Activated CD4-positive, alpha-beta memory T cell treated with anti-CD3 and anti-CD28 coated beads, Interleukin-2, amount 10 ng/mL, durations not matched to agents 7 days and 5 days (primary cell): Measurements from ENCODE around the gene ZCCHC3. TPM values are rescaled to one million over a fixed set of nuclear protein-coding genes. Genes with fewer than 3 reads are reported as not detected.

ENCODE experiments used
- CTCF ChIA-PET: fragments of 350-600 bp; sonication (Branson Sonifier 250); formaldehyde crosslinking; loops from one replicate; lab custom pipeline; 2021; ENCODE audit warnings: antibody characterized with exemption, inconsistent platforms; lab: Charles Lee
- POLR2A ChIA-PET: fragments of 350-600 bp; sonication (Branson Sonifier 250); formaldehyde crosslinking; loops from one replicate; lab custom pipeline; 2021; ENCODE audit warnings: antibody characterized with exemption; lab: Charles Lee
- DNase-seq: peaks from one replicate; pipeline ENCODE4 v3.0.0-alpha.2; 2020
- H3K27ac Mint-ChIP-seq: one replicate; pipeline ENCODE4 v1.8.0; 2021; ENCODE audit warnings: mild to moderate bottlenecking, mixed read lengths
- H3K27me3 Mint-ChIP-seq: one replicate; pipeline ENCODE4 v1.8.0; 2021; ENCODE audit warnings: mixed read lengths
- H3K36me3 Mint-ChIP-seq: one replicate; pipeline ENCODE4 v1.8.0; 2021; ENCODE audit warnings: low read depth, mixed read lengths
- H3K4me1 Mint-ChIP-seq: one replicate; pipeline ENCODE4 v1.8.0; 2021; ENCODE audit warnings: mixed read lengths
- H3K4me3 Mint-ChIP-seq: one replicate; pipeline ENCODE4 v1.8.0; 2021; ENCODE audit warnings: mild to moderate bottlenecking, mixed read lengths
- H3K9me3 Mint-ChIP-seq: one replicate; pipeline ENCODE4 v1.8.0; 2021; ENCODE audit warnings: mixed read lengths
- total RNA-seq, 2 experiments: library from RNA; stranded (reverse); gene quantifications; one replicate each; pipeline ENCODE4 v1.2.3, GENCODE V29; 2021

ZCCHC3 gene
- total RNA-seq, 2 experiments from 2014 or later: 23.5 to 23.9 TPM

DNA sequence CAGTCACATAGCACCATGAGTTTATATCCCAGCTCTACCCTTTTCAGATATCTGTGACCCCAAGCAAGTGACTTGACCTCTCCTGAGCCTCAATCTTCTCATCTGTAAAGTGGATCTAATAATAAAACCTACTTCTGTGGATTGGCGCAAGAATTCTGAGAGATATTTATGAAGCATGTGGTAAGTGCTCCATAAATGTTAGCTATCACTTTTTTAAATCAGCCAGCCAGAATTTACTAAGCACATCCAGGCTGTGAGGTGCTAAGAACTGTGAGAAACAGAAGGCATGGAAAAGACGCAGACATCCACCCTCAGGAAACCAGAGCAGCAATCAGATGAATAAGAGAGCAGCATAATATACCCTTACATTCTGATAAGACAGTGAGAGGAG lies 7.7 kb upstream of the ZCCHC3 start:
- ChIA-PET POLR2A (interaction anchor here (0.8 to 1.2 kb wide), 3 partner anchors 8 to 37 kb away, joined by 3 to 4 read pairs (median 3); no protein-coding TSS in a partner anchor), CTCF (interaction anchor here (0.9 to 1.0 kb wide), 2 partner anchors 8 to 35 kb away, joined by 3 to 4 read pairs; no protein-coding TSS in a partner anchor)
- no peak overlapping the region for H3K27ac Mint-ChIP-seq
- H3K36me3 Mint-ChIP-seq: peaks cover 3% of the 10 kb centered on the region
- no peak for DNase-seq
- H3K4me3 Mint-ChIP-seq: no peak overlapping the region
- no peaks in the 10 kb centered on the region for H3K27me3 Mint-ChIP-seq
- H3K9me3 Mint-ChIP-seq: no peaks in the 10 kb centered on the region
- H3K4me1 Mint-ChIP-seq: peaks cover 18% of the 10 kb centered on the region

DNA sequence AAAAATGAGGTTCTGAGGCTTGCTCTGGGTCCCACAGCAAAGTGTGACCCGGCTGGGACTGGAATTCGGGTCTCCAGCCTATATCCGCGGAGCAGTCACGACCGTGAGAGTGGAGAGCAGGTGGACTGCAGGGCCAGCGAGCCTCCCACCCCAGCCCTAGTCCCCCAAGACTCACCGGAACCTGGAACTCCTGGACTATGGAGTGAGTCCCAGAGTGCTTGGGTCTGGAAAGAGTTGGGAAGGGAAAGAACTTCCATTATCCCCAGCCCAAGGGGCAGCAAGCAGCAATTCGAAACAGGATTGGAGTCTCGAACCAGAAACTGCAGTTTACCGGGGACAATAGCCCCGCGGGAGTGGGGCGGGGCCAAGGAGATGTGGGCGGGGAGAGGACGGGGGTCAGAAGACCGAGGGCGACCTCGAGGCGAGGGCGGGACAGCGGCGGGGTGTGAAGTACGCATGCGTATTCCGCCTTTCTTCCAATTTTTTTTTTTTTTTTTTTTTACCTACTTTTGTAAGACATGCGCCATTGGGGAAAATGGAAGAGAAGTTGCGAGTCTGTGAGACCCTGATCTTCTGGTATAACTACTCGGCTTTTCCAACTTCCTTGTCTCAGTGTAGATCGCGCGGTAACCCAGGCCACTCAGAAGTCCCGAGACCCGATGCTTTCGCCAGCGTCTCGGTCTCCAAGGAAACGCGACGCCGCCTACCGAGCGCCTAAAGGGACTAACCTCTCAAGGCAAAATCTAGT lies 7.1 kb upstream of the ZCCHC3 start, which contains the start of gene C20orf96:
Gene C20orf96, minus strand, starts transcription at position 667 of the 748 bp plus-strand sequence. Its CDS starts 140 bp downstream, at position 527.
- DNase-seq: peak; percentile 90
- Mint-ChIP-seq H3K27me3 (no peaks in the 10 kb centered on the region), H3K36me3 (peaks cover 3% of the 10 kb centered on the region), H3K27ac (no peak within 1 kb of the TSS), H3K4me1 (peaks cover 23% of the 10 kb centered on the region), H3K9me3 (no peaks in the 10 kb centered on the region), H3K4me3 (no peak within 1 kb of the TSS)
- ChIA-PET POLR2A (interaction anchor here (0.8 to 1.2 kb wide), 3 partner anchors 8 to 36 kb away, joined by 3 to 4 read pairs (median 3); no protein-coding TSS in a partner anchor), CTCF (interaction anchor here (0.9 to 1.0 kb wide), 2 partner anchors 8 to 34 kb away, joined by 3 to 4 read pairs; no protein-coding TSS in a partner anchor)

DNA sequence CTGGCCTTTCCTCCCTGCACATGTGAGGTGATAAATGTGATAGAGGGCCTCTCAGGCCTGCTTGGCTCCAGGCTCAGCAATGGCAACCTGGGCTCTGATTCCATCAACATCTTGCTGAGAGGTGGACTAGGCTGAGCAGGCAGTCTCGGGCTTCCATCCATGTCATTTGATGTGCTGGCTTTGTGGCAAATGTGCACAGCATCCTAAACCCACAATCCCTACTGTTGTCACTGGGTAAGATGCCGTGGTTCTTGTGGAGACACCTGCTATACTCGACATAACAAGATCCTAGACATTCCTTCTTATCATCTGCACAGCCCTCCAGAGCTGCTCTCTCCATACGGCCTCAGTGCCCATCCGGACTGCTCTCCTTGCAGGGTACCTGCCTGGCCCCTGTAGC lies 2.8 kb upstream of the ZCCHC3 start:
- H3K27ac Mint-ChIP-seq: no peak overlapping the region
- peaks cover 19% of the 10 kb centered on the region for H3K36me3 Mint-ChIP-seq
- no peak for DNase-seq
- POLR2A ChIA-PET: no interaction called here
- no peaks in the 10 kb centered on the region for H3K9me3 Mint-ChIP-seq
- no peak overlapping the region for H3K4me3 Mint-ChIP-seq
- H3K27me3 Mint-ChIP-seq: no peaks in the 10 kb centered on the region
- CTCF ChIA-PET: interaction anchor here (1.2 kb wide), 1 partner anchor 10 kb away, joined by 3 read pairs; no protein-coding TSS in a partner anchor
- H3K4me1 Mint-ChIP-seq: peaks cover 32% of the 10 kb centered on the region

DNA sequence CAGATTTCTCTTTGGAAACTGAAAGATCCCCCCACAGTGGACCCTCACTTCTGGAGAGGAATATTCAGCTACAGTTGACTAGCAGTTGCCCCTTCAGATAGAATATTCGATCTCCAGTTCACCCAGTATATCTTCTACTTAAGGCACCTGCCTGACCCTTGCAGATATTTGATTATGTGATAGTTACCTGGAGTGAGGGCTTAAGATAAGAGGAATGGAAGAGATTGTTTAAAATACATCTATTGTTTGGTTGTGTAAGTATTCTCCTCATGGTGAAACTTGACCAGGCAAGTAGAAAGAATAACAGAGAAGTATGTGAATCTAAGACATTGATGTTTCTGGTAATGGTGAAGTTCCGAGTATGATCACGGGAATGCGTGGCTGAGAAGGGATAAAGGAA lies 1.6 kb upstream of the ZCCHC3 start:
- peak overlapping the region; percentile 71 for H3K27ac Mint-ChIP-seq
- POLR2A ChIA-PET: interaction anchor here (8.1 kb wide), 1 partner anchor 28 kb away, joined by 95 read pairs; the partner anchor contains the start of gene SOX12
- peak overlapping the region; percentile 66 for H3K4me3 Mint-ChIP-seq
- peaks cover 30% of the 10 kb centered on the region for H3K36me3 Mint-ChIP-seq
- H3K4me1 Mint-ChIP-seq: peaks cover 39% of the 10 kb centered on the region
- no peaks in the 10 kb centered on the region for H3K9me3 Mint-ChIP-seq
- no peak for DNase-seq
- H3K27me3 Mint-ChIP-seq: no peaks in the 10 kb centered on the region
- CTCF ChIA-PET: interaction anchor here (1.7 kb wide), 1 partner anchor 29 kb away, joined by 5 read pairs; the partner anchor contains the start of gene SOX12

DNA sequence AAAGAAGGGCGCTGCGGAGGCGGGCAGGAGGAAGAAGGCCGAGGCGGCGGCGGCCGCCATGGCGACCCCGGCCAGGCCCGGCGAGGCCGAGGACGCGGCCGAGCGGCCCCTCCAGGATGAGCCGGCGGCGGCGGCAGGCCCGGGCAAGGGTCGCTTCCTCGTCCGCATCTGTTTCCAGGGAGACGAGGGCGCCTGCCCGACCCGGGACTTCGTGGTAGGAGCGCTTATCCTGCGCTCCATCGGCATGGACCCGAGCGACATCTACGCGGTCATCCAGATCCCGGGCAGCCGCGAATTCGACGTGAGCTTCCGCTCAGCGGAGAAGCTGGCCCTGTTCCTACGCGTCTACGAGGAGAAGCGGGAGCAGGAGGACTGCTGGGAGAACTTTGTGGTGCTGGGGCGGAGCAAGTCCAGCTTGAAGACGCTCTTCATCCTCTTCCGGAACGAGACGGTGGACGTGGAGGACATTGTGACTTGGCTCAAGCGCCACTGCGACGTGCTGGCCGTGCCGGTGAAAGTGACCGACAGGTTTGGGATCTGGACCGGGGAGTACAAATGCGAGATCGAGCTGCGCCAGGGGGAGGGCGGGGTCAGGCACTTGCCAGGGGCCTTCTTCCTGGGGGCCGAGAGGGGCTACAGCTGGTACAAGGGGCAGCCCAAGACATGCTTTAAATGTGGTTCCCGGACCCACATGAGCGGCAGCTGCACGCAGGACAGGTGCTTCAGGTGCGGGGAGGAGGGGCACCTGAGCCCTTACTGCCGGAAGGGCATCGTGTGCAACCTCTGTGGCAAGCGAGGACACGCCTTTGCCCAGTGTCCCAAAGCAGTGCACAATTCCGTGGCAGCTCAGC lies 780 bp downstream of the ZCCHC3 start:
- POLR2A ChIA-PET: interaction anchor here (0.6 to 8.1 kb wide), 13 partner anchors 8 to 1030 kb away, joined by 3 to 95 read pairs (median 4); partner anchors contain the start of gene SOX12
- peak overlapping the region; percentile 96 for H3K4me3 Mint-ChIP-seq
- peak overlapping the region; percentile 95 for H3K27ac Mint-ChIP-seq
- DNase-seq: peak; percentile 59
- H3K36me3 Mint-ChIP-seq: peaks cover 35% of the 10 kb centered on the region
- no peaks in the 10 kb centered on the region for H3K9me3 Mint-ChIP-seq
- no peaks in the 10 kb centered on the region for H3K27me3 Mint-ChIP-seq
- CTCF ChIA-PET: interaction anchor here (0.8 to 2.4 kb wide), 6 partner anchors 9 to 32 kb away, joined by 3 to 14 read pairs (median 4); partner anchors contain the start of gene SOX12
- peaks cover 43% of the 10 kb centered on the region for H3K4me1 Mint-ChIP-seq

DNA sequence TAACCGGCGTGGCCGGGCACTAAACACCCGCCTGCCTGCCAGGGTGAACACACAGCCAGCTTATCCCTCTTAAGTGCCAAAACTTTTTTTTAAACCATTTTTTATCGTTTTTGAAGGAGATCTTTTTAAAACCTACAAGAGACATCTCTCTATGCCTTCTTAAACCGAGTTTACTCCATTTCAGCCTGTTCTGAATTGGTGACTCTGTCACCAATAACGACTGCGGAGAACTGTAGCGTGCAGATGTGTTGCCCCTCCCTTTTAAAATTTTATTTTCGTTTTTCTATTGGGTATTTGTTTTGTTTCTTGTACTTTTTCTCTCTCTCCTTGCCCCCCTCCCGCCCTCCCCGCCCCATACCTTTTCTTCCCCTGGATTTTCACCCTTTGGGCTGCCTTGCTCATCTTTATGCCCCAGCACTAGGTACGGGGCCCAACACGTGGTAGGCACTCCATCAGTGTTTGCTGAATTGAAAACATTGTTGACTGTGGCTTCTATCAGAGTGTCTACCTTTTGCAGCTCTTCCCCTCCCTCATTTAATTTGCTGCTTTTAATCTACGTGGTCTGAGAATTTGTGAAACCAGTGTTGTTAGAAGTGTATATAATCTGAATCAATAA lies 1.5 kb downstream of the ZCCHC3 start:
- Mint-ChIP-seq H3K27ac (peak overlapping the region; percentile 95), H3K9me3 (no peaks in the 10 kb centered on the region), H3K4me3 (peak overlapping the region; percentile 96), H3K36me3 (peaks cover 35% of the 10 kb centered on the region), H3K27me3 (no peaks in the 10 kb centered on the region), H3K4me1 (peaks cover 43% of the 10 kb centered on the region)
- CTCF ChIA-PET: interaction anchor here (0.8 to 4.0 kb wide), 6 partner anchors 22 to 40 kb away, joined by 3 to 17 read pairs (median 4); partner anchors contain the start of gene SOX12
- POLR2A ChIA-PET: interaction anchor here (0.9 to 8.1 kb wide), 12 partner anchors 9 to 1029 kb away, joined by 3 to 95 read pairs (median 4); partner anchors contain the start of gene SOX12
- DNase-seq: no peak

DNA sequence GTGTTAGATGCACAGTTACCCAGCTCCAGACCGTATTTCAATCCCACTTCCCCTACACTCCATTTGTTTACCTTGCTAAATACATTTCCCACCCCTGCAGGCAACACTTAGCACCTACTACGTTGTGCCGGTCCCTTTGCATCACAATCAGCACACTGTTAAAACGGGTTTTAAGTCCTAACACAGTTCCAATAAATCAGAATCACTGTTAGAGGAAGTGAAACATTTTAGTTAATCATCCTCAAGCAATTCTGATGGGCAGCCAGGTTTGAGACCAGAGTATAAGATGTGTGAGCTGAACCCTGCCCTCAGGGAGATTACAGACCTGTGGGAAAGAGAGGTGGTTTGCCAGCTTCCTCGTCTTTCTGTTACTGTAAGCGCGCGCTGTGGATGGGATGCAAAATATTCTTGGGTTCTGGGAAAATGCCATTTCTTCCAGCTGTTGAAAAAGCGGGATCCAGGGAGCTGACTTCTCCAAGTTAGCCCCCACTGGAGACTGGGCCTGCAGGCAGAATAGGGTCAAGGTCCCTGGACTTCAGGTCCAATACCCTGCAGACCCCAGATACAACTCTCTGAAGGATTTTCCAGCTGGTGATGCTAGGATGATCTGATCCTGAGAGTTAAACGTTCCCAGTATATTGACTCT lies 3.1 kb downstream of the ZCCHC3 start:
- Mint-ChIP-seq H3K9me3 (no peaks in the 10 kb centered on the region), H3K36me3 (peaks cover 35% of the 10 kb centered on the region), H3K4me3 (peak overlapping the region; percentile 33), H3K27ac (no peak overlapping the region), H3K4me1 (peaks cover 38% of the 10 kb centered on the region), H3K27me3 (no peaks in the 10 kb centered on the region)
- DNase-seq: no peak
- POLR2A ChIA-PET: interaction anchor here (1.7 to 8.1 kb wide), 4 partner anchors 10 to 29 kb away, joined by 3 to 95 read pairs (median 8); partner anchors contain the start of gene SOX12
- CTCF ChIA-PET: interaction anchor here (1.0 to 4.0 kb wide), 3 partner anchors 9 to 41 kb away, joined by 3 to 17 read pairs (median 4); no protein-coding TSS in a partner anchor

DNA sequence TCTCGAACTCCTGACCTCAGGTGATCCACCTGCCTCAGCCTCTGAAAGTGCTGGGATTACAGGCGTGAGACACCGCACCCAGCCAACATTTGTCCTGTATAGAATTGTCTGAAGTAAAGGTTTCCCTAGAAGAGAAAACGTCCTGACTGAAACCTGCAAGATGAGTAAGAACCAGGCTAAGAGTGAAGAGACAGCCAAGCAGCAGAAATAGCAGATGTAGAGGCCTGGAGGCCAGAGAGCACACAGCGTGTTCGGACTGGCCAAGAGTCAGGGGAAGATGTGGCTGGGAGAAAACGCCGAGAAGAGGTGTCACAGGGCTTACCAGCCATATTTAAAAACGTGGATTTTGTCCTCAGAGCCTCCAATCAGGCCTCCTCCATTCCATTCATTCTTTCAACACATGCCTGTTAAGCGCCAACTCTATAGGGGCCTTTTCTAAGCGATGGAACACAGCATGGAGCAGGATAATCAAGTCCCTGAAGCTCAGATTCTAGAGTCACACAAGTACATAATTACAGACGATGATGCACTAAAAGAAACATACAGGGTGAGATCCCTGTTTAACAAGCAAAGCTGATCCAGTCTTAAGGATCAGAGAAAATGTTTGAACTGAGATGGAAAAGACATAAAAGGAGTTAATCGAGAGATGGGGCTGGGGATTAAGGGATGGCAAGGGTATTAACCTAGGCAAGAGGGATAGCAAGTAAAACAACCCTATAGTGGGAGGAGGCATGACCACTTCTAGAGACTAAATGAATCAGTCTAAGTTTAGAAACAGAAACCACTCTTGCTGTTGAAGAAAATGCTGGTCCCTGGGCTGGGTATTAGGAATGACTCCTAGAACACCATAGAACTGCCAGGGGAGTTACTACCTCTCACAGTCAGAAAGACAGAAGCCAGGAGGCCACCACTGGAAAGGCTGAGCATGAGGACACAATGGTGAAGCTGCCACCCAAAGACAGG lies 4.8 kb downstream of the ZCCHC3 start:
- ChIA-PET POLR2A (interaction anchor here (1.0 to 8.1 kb wide), 2 partner anchors 10 to 22 kb away, joined by 3 to 95 read pairs; partner anchors contain the start of gene SOX12), CTCF (interaction anchor here (1.0 to 4.0 kb wide), 2 partner anchors 8 to 27 kb away, joined by 3 to 17 read pairs; no protein-coding TSS in a partner anchor)
- no peak for DNase-seq
- Mint-ChIP-seq H3K27ac (no peak overlapping the region), H3K4me3 (no peak overlapping the region), H3K4me1 (peaks cover 26% of the 10 kb centered on the region), H3K9me3 (no peaks in the 10 kb centered on the region), H3K27me3 (no peaks in the 10 kb centered on the region), H3K36me3 (peaks cover 35% of the 10 kb centered on the region)

DNA sequence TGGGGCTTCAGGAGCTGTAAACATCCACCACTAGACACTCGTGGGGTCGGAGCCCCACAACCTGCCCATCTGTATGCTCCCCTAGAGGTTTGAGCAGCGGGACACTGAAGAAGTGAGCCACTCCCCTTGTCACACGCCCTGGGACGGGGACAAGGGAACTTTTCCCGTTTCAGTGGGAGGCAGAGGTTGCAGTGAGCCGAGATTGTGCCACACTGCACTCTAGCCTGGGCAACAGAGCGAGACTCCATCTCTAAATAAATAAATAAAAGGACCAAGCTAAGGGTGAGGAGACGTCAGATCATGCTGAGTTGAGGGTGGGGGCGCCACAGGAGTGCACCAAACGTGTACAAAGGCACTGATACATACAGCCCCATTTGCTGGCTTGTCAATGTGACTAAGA lies 8.4 kb downstream of the ZCCHC3 start:
- Mint-ChIP-seq H3K27ac (no peak overlapping the region), H3K4me1 (peaks cover 16% of the 10 kb centered on the region), H3K36me3 (peaks cover 5% of the 10 kb centered on the region), H3K4me3 (no peak overlapping the region), H3K9me3 (no peaks in the 10 kb centered on the region), H3K27me3 (no peaks in the 10 kb centered on the region)
- POLR2A ChIA-PET: no interaction called here
- no peak for DNase-seq
- CTCF ChIA-PET: no interaction called here

DNA sequence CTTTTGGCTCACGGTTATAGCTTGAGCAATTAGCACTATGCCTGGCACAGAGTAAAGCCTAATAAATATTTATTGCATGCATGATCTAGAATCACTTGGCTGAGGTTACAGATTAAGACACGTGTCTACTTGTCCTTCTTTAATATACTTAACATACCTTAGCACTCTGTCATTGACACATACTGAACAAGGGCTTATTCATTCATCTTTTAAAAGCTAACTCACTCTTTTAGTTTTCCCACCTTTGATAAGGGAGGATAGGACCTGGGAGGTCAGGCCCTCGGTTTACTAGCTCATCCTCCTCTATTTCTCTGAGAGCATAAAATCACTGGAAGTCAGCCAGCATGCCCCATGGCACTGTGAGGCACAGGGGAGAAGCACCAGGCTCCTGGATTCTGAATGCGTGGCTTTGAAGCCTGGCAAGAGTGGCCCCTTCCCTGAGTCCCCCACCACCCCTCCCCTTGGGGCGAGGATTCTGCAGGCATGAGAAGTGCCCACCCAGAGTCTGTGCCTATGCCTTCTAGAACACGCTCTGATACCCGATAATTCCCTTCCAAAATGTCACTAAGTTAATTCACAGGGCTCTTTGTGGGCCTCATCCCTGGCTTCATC lies 11.2 kb downstream of the ZCCHC3 start:
- DNase-seq: no peak
- Mint-ChIP-seq H3K9me3 (no peaks in the 10 kb centered on the region), H3K27me3 (peaks cover 2% of the 10 kb centered on the region), H3K27ac (no peak overlapping the region), H3K36me3 (no peaks in the 10 kb centered on the region), H3K4me1 (peaks cover 13% of the 10 kb centered on the region), H3K4me3 (no peak overlapping the region)
- ChIA-PET CTCF (no interaction called here), POLR2A (interaction anchor here (1.1 to 3.2 kb wide), 2 partner anchors 10 to 12 kb away, joined by 3 to 15 read pairs; partner anchors contain the start of gene ZCCHC3)
